A673 (cell line): Measurements from ENCODE around the gene KIF1A.

Source experiments
- EZH2 ChIP-seq: fragments of 200-600 bp; sonication (generic); IDR thresholded peaks from 2 replicates; pipeline ENCODE4 v1.6.1; 2017; ENCODE audit warnings: borderline replicate concordance, low read depth, mild to moderate bottlenecking, mixed read lengths, antibody characterized with exemption, low read length; ENCODE audit not compliant: poor library complexity, severe bottlenecking
- TF ChIP-seq, protein P1 (sequence below): fragments of 300-800, 200-600 bp; sonication (generic); conservative IDR thresholded peaks from 2 replicates; pipeline ENCODE4 v1.5.1; 2017; ENCODE audit warnings: low read depth, mild to moderate bottlenecking, antibody characterized with exemption, low read length, moderate library complexity, mixed read lengths

DNA sequence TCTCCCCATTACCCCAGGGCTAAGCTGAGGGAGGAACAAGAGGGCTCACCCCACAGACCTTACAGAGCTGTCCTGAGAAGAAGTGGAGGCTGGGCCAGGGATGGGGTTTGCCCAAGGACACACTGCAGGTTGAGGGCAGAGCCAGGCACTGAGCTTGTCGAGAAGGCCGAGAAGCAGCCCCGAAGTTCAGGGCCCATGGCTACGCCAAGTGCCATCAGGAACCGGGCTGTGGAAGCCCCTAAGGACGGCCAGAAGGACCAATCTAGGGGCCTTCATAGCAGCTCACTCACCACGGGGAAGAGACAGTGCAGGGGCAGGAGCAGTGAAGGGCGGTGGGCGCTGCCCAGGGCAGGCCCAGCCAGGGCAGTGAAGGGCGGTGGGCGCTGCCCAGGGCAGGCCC lies 30.0 kb upstream of the KIF1A start:
- TF ChIP-seq, protein P1, sequence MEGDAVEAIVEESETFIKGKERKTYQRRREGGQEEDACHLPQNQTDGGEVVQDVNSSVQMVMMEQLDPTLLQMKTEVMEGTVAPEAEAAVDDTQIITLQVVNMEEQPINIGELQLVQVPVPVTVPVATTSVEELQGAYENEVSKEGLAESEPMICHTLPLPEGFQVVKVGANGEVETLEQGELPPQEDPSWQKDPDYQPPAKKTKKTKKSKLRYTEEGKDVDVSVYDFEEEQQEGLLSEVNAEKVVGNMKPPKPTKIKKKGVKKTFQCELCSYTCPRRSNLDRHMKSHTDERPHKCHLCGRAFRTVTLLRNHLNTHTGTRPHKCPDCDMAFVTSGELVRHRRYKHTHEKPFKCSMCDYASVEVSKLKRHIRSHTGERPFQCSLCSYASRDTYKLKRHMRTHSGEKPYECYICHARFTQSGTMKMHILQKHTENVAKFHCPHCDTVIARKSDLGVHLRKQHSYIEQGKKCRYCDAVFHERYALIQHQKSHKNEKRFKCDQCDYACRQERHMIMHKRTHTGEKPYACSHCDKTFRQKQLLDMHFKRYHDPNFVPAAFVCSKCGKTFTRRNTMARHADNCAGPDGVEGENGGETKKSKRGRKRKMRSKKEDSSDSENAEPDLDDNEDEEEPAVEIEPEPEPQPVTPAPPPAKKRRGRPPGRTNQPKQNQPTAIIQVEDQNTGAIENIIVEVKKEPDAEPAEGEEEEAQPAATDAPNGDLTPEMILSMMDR = no peak
- no peak for TF ChIP-seq EZH2
